DOHH2 (cell line): ENCODE results near the gene LPGAT1.

Experiments
- CTCF ChIP-seq: fragments of 200-600 bp; sonication (generic); IDR thresholded peaks from one replicate; pipeline ENCODE4 v1.5.1; 2014; ENCODE audit warnings: antibody characterized with exemption, mild to moderate bottlenecking, low read depth, low read length; ENCODE audit not compliant: poor library complexity, severe bottlenecking
- EZH2phosphoT487 ChIP-seq: fragments of 200-600 bp; sonication (generic); IDR thresholded peaks from 2 replicates; pipeline ENCODE4 v1.6.1; 2017; ENCODE audit warnings: borderline replicate concordance, mild to moderate bottlenecking, antibody characterized with exemption, low read length, moderate library complexity, mixed read lengths

- no peak for TF ChIP-seq CTCF
- TF ChIP-seq EZH2phosphoT487 = no peak
Observed at GRCh38 chr1:211832661-211833060, 2.1 kb upstream of the LPGAT1 start.
